RWPE2 (cell line): Measurements from ENCODE around the gene ANO2.
"Not testable (repeated sequence)": the region's sequence is repeated elsewhere in the genome, so short reads cannot be mapped to it uniquely, and the experiment has no call there.

Source experiments
- ATAC-seq: fragments of 200-7000 bp; cut with Tn5 transposase; 3 replicates; pipeline ENCODE4 v1.9.1; 2021; ENCODE audit warnings: low read depth
- DNase-seq: peaks from one replicate; pipeline ENCODE4 v3.0.0-alpha.2; 2020; ENCODE audit warnings: low spot score
- H3K27ac ChIP-seq: fragments of 450-650 bp; 2 replicates; pipeline ENCODE4 v1.5.1; 2017; ENCODE audit warnings: mild to moderate bottlenecking; ENCODE audit not compliant: poor library complexity, severe bottlenecking
- H3K27me3 ChIP-seq: fragments of 250-450 bp; sonication (Bioruptor Pico); 2 replicates; pipeline ENCODE4 v1.5.1; 2021; ENCODE audit warnings: mild to moderate bottlenecking, moderate library complexity; ENCODE audit not compliant: insufficient read depth, poor library complexity, severe bottlenecking
- H3K36me3 ChIP-seq: fragments of 250-450 bp; sonication (Bioruptor Pico); 2 replicates; pipeline ENCODE4 v1.5.1; 2020; ENCODE audit warnings: low read depth, mild to moderate bottlenecking, moderate library complexity
- H3K4me1 ChIP-seq: fragments of 250-450 bp; sonication (Bioruptor Pico); 2 replicates; pipeline ENCODE4 v1.5.1; 2021; ENCODE audit warnings: mild to moderate bottlenecking, moderate library complexity; ENCODE audit not compliant: insufficient read depth, poor library complexity, severe bottlenecking
- H3K4me3 ChIP-seq: fragments of 250-450 bp; sonication (Bioruptor Pico); 2 replicates; pipeline ENCODE4 v1.5.1; 2021; ENCODE audit warnings: mild to moderate bottlenecking, moderate library complexity; ENCODE audit not compliant: severe bottlenecking
- H3K9me3 ChIP-seq: fragments of 250-450 bp; sonication (Bioruptor Pico); 2 replicates; pipeline ENCODE4 v1.5.1; 2021; ENCODE audit warnings: mild to moderate bottlenecking, moderate library complexity; ENCODE audit not compliant: severe bottlenecking
- TF ChIP-seq, protein P1 (sequence below): fragments of 450-650 bp; IDR thresholded peaks from one replicate; pipeline ENCODE4 v1.5.1; 2017; ENCODE audit warnings: mild to moderate bottlenecking, moderate library complexity; ENCODE audit not compliant: poor library complexity, severe bottlenecking

ANO2 gene

DNA sequence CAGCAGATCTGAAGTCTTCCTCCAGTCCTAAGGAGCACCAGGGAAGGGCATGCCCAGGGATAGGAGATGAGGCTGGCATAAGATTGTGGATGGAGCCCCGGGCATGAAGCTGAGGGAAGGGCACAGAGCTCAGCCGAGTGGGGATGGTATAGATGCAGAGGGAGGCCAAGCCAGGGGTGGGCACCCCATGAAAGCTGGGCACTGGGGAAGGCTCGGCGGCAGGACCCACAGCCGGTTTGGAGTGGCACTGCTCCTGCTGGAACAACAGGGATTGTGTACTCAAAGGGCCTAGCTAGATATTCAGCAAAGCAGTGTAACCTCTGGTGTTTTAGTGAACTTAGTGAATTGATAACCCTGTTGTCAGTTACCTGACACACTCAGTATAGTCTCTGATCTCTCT, 396.0 kb downstream of the ANO2 start:
- no peak overlapping the region for H3K27ac ChIP-seq
- no peaks in the 10 kb centered on the region for H3K27me3 ChIP-seq
- H3K4me1 ChIP-seq: no peaks in the 10 kb centered on the region
- TF ChIP-seq, protein P1, sequence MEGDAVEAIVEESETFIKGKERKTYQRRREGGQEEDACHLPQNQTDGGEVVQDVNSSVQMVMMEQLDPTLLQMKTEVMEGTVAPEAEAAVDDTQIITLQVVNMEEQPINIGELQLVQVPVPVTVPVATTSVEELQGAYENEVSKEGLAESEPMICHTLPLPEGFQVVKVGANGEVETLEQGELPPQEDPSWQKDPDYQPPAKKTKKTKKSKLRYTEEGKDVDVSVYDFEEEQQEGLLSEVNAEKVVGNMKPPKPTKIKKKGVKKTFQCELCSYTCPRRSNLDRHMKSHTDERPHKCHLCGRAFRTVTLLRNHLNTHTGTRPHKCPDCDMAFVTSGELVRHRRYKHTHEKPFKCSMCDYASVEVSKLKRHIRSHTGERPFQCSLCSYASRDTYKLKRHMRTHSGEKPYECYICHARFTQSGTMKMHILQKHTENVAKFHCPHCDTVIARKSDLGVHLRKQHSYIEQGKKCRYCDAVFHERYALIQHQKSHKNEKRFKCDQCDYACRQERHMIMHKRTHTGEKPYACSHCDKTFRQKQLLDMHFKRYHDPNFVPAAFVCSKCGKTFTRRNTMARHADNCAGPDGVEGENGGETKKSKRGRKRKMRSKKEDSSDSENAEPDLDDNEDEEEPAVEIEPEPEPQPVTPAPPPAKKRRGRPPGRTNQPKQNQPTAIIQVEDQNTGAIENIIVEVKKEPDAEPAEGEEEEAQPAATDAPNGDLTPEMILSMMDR: no peak
- no peaks in the 10 kb centered on the region for H3K36me3 ChIP-seq
- DNase-seq (no peak), ATAC-seq (no peak)
- no peaks in the 10 kb centered on the region for H3K9me3 ChIP-seq
- no peak overlapping the region for H3K4me3 ChIP-seq

DNA sequence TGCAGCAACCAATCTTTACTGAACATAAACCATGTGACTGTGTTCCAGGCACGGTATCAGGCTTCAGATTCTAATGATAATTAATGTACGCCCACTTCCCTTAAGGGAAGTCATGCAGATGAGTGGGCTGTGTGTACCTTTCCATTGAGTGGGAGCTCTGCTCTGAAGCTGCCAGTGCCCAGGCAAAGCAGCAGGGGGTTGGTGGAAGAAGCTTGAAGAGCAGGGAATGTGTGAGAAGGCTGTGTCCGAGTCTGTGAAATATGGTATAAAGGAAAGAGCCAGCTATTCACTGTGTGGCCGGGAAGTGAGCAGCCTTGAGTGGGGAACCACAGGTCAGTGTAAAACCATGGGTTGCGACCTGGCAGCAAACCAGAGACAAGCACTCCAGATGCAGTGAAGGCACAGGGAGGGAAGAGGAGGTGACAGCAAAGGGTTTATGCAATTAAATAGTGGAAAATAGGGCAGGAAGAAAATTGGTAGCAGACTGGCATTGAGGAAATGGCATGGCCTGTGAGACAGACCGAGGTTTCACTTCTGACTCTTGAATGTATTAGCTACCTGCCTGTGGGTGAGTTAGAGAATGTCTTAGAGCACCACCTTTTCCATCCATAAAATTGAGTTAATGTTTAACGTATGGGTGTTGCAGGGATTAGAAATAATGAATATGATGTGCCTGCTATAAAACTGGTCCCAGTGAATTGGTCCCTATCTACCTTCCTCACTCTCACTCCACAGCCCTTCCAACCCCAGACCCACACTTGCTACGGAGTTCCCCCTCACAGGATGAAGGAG, 396.7 kb downstream of the ANO2 start:
- no peak overlapping the region for H3K27ac ChIP-seq
- no peaks in the 10 kb centered on the region for H3K36me3 ChIP-seq
- TF ChIP-seq, protein P1: no peak
- ATAC-seq: no peak
- no peak for DNase-seq
- H3K4me3 ChIP-seq: no peak overlapping the region
- no peaks in the 10 kb centered on the region for H3K4me1 ChIP-seq
- H3K27me3 ChIP-seq: no peaks in the 10 kb centered on the region
- H3K9me3 ChIP-seq: no peaks in the 10 kb centered on the region

- Histone ChIP-seq H3K4me3 (no peak overlapping the region), H3K27ac (no peak overlapping the region), H3K4me1 (no peaks in the 10 kb centered on the region), H3K36me3 (no peaks in the 10 kb centered on the region), H3K9me3 (no peaks in the 10 kb centered on the region), H3K27me3 (no peaks in the 10 kb centered on the region)
- ATAC-seq: no peak
- DNase-seq: no peak
- TF ChIP-seq, protein P1: no peak
Measured at GRCh38 chr12:5546616-5547015, 398.4 kb downstream of the ANO2 start.

GRCh38 chr12:5537771-5538170, 407.3 kb downstream of the ANO2 start:
- no peak overlapping the region for H3K4me3 ChIP-seq
- ATAC-seq: no peak
- no peaks in the 10 kb centered on the region for H3K9me3 ChIP-seq
- H3K27ac ChIP-seq: no peak overlapping the region
- no peaks in the 10 kb centered on the region for H3K36me3 ChIP-seq
- H3K27me3 ChIP-seq: peaks cover 2% of the 10 kb centered on the region
- no peaks in the 10 kb centered on the region for H3K4me1 ChIP-seq
- TF ChIP-seq, protein P1: no peak
- DNase-seq: no peak

DNA sequence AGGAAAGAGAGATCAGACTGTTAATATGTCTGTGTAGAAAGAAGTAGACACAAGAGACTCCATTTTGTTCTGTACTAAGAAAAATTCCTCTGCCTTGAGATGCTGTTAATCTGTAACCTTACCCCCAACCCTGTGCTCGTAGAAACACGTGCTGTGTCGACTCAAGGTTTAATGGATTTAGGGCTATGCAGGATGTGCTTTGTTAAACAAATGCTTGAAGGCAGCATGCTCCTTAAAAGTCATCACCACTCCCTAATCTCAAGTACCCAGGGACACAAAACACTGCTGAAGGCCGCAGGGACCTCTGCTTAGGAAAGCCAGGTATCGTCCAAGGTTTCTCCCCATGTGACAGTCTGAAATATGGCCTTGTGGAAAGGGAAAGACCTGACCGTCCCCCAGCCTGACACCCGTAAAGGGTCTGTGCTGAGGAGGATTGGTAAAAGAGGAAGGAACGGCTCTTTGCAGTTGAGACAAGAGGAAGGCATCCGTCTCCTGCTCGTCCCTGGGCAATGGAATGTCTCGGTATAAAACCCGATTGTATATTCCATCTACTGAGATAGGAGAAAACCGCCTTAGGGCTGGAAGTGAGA, 407.9 kb downstream of the ANO2 start:
- ATAC-seq, H3K27ac ChIP-seq, H3K4me3 ChIP-seq: not testable (repeated sequence)

More for the DNA sequence above, 407.9 kb downstream of the ANO2 start:
- not testable (repeated sequence) for H3K9me3 ChIP-seq, H3K36me3 ChIP-seq, H3K27me3 ChIP-seq, H3K4me1 ChIP-seq, DNase-seq
